Measurements from ENCODE around the gene CS. TPM values are rescaled to one million over a fixed set of nuclear protein-coding genes. Genes with fewer than 3 reads are reported as not detected.

Gene CS
- total RNA-seq, 2 experiments from 2014 or later = 139 to 145 TPM

DNA sequence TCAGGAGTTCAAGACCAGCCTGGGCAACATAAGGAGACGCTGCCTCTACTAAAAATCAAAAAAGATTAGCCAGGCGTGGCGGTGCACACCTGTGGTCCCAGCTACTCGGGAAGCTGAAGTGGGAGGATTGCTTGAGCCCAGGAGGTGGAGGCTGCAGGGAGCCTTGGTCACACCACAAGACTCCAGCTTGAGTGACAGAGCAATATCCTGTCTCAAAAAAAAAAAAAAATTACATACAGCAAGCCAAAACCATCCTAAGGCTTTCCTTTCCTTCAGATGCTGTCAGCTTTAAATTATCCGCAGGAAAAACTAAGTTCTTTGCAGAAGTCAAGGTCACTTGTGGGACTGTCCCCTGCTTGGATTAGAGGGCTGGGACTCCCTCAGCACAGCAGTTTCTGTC lies 1.3 kb downstream of the CS start:
- no peaks in the 10 kb centered on the region for H3K9me3 ChIP-seq (ENCODE audit: control insufficient read depth in 1 of 2, insufficient read depth in 1 of 2, low read length in 2 of 2)
- DNase-seq (no peak), ATAC-seq (ENCODE audit: poor library complexity) (no peak)
- intact Hi-C loops (cut with DNase I, micrococcal nuclease) = loop anchor here in 1 of 2 experiments (2.0 kb wide), 3 partner anchors 32 to 108 kb away; partner anchors contain the start of genes ANKRD52 and COQ10A
- ChIA-PET CTCF (interaction anchor here (1.0 to 4.5 kb wide), 6 partner anchors 10 to 166 kb away, joined by 3 to 20 read pairs (median 4); partner anchors contain the start of genes ANKRD52, CNPY2 and SMARCC2), POLR2A (interaction anchor here (0.6 to 3.6 kb wide), 15 partner anchors 10 to 482 kb away, joined by 3 to 31 read pairs (median 4); partner anchors contain the start of genes ANKRD52, CNPY2, COQ10A and ORMDL2)
- Mint-ChIP-seq H3K9me3 (no peaks in the 10 kb centered on the region), H3K27me3 (no peaks in the 10 kb centered on the region), H3K4me1 (ENCODE audit: low read depth) (peaks cover 72% of the 10 kb centered on the region), H3K36me3 (ENCODE audit: low read depth) (peaks cover 53% of the 10 kb centered on the region), H3K4me3 (peak overlapping the region; percentile 98), H3K27ac (peak overlapping the region; percentile 97)
- no peaks in the 10 kb centered on the region for H3K27me3 ChIP-seq (ENCODE audit: control insufficient read depth in 1 of 2, insufficient read depth in 2 of 2, low read length in 2 of 2)
- no peak for TF ChIP-seq CTCF (IDR thresholded peaks at IDR 0.05)
- H3K4me1 ChIP-seq (ENCODE audit: insufficient read depth, low read length) = peaks cover 59% of the 10 kb centered on the region
- H3K27ac ChIP-seq (ENCODE audit: low read depth in 1 of 2, low read length in 2 of 2) = peak overlapping the region; percentile 91 to 96
- H3K36me3 ChIP-seq (ENCODE audit: insufficient read depth, low read length) = peaks cover 17% of the 10 kb centered on the region
- peak overlapping the region; percentile 72 for H3K4me3 ChIP-seq (ENCODE audit: low read length)

- H3K9me3 ChIP-seq (ENCODE audit: control insufficient read depth in 1 of 2, insufficient read depth in 1 of 2, low read length in 2 of 2) = no peaks in the 10 kb centered on the region
- ATAC-seq (ENCODE audit: poor library complexity) (no peak), DNase-seq (no peak)
- no peak for TF ChIP-seq CTCF (IDR thresholded peaks at IDR 0.05)
- H3K9me3 Mint-ChIP-seq = no peaks in the 10 kb centered on the region
- peaks cover 21% of the 10 kb centered on the region for H3K36me3 ChIP-seq (ENCODE audit: insufficient read depth, low read length)
- no peaks in the 10 kb centered on the region for H3K27me3 ChIP-seq (ENCODE audit: control insufficient read depth in 1 of 2, insufficient read depth in 2 of 2, low read length in 2 of 2)
- peaks cover 77% of the 10 kb centered on the region for H3K4me1 Mint-ChIP-seq (ENCODE audit: low read depth)
- peak overlapping the region; percentile 71 for H3K4me3 Mint-ChIP-seq
- H3K4me1 ChIP-seq (ENCODE audit: insufficient read depth, low read length) = peaks cover 59% of the 10 kb centered on the region
- ChIA-PET CTCF (interaction anchor here (0.6 to 4.5 kb wide), 2 partner anchors 39 to 148 kb away, joined by 3 to 20 read pairs; partner anchors contain the start of gene ANKRD52), POLR2A (interaction anchor here (3.6 kb wide), 1 partner anchor 19 kb away, joined by 31 read pairs; the partner anchor contains the start of gene CNPY2)
- peak overlapping the region; percentile 59 for H3K27ac Mint-ChIP-seq
- H3K4me3 ChIP-seq (ENCODE audit: low read length) = no peak overlapping the region
- H3K27me3 Mint-ChIP-seq = no peaks in the 10 kb centered on the region
- peaks cover 58% of the 10 kb centered on the region for H3K36me3 Mint-ChIP-seq (ENCODE audit: low read depth)
- intact Hi-C loops (cut with DNase I, micrococcal nuclease) = no loop called here
- no peak overlapping the region for H3K27ac ChIP-seq (ENCODE audit: low read depth in 1 of 2, low read length in 2 of 2)
Measured at GRCh38 chr12:56297400-56297799, 2.7 kb downstream of the CS start.

DNA sequence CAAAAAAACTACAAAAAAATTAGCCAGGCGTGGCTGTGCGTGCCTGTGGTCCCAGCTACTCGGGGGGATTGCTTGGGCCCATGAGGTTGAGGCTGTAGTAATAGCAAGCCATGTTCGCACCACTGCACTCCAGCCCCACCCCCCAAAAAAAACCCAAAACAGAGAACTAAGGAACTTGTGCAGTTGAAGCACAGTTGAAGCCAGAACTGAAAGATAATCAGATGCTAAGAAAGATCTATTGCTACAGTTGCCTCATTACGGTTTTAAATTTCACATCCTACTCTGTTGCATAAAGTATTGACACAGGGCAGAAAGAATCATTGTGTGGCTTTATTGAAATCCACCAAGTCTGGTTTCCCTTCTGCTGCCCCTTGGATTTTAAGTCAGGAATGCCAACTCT lies 3.8 kb downstream of the CS start:
- Histone ChIP-seq H3K4me3 (ENCODE audit: low read length) (no peak overlapping the region), H3K4me1 (ENCODE audit: insufficient read depth, low read length) (peaks cover 60% of the 10 kb centered on the region), H3K9me3 (ENCODE audit: control insufficient read depth in 1 of 2, insufficient read depth in 1 of 2, low read length in 2 of 2) (no peaks in the 10 kb centered on the region), H3K27ac (ENCODE audit: low read depth in 1 of 2, low read length in 2 of 2) (no peak overlapping the region), H3K36me3 (ENCODE audit: insufficient read depth, low read length) (peaks cover 25% of the 10 kb centered on the region), H3K27me3 (ENCODE audit: control insufficient read depth in 1 of 2, insufficient read depth in 2 of 2, low read length in 2 of 2) (no peaks in the 10 kb centered on the region)
- TF ChIP-seq CTCF (IDR thresholded peaks at IDR 0.05) = no peak
- intact Hi-C loops (cut with DNase I, micrococcal nuclease) = no loop called here
- no peak for ATAC-seq (ENCODE audit: poor library complexity)
- POLR2A ChIA-PET = no interaction called here
- H3K27ac Mint-ChIP-seq = peak overlapping the region; percentile 59
- peaks cover 60% of the 10 kb centered on the region for H3K36me3 Mint-ChIP-seq (ENCODE audit: low read depth)
- CTCF ChIA-PET = interaction anchor here (0.6 kb wide), 1 partner anchor 142 kb away, joined by 4 read pairs; no protein-coding TSS in a partner anchor
- peak overlapping the region; percentile 30 for H3K4me3 Mint-ChIP-seq
- no peaks in the 10 kb centered on the region for H3K27me3 Mint-ChIP-seq
- no peak for DNase-seq
- peaks cover 75% of the 10 kb centered on the region for H3K4me1 Mint-ChIP-seq (ENCODE audit: low read depth)
- H3K9me3 Mint-ChIP-seq = no peaks in the 10 kb centered on the region

All from CD4-positive, alpha-beta T cell (primary cell).